IPS DF 6.9 (cell line): ENCODE data around the gene FBXO2.

Source experiments
- DNase-seq: peaks from one replicate; pipeline ENCODE4 v3.0.0-alpha.2; 2013; ENCODE audit warnings: low read depth, low spot score
- H3K27ac ChIP-seq: one replicate; pipeline ENCODE4 v1.5.1; 2013; ENCODE audit warnings: low read length, control low read depth
- H3K27me3 ChIP-seq: 2 replicates; pipeline ENCODE4 v1.6.1; 2013; ENCODE audit warnings: mild to moderate bottlenecking, low read length; ENCODE audit not compliant: control insufficient read depth, insufficient read depth
- H3K36me3 ChIP-seq: 2 replicates; pipeline ENCODE4 v1.6.1; 2013; ENCODE audit warnings: low read length; ENCODE audit not compliant: control insufficient read depth, insufficient read depth
- H3K4me1 ChIP-seq: 2 replicates; pipeline ENCODE4 v1.6.1; 2013; ENCODE audit warnings: low read length; ENCODE audit not compliant: control insufficient read depth, insufficient read depth
- H3K4me3 ChIP-seq: 2 replicates; pipeline ENCODE4 v1.5.1; 2013; ENCODE audit warnings: mild to moderate bottlenecking, low read length
- H3K9me3 ChIP-seq: 2 replicates; pipeline ENCODE4 v1.6.1; 2013; ENCODE audit warnings: low read length, inconsistent platforms; ENCODE audit not compliant: control insufficient read depth, insufficient read depth
- WGBS: extraction: QIAGEN DNeasy Blood & Tissue Kit; methylation state at CpG from one replicate; pipeline ENCODE4 v1.1.7; 2013; ENCODE audit warnings: mixed read lengths, missing lambda C conversion rate; ENCODE audit not compliant: insufficient read length, insufficient coverage; 5-methylcytosine and 5-hydroxymethylcytosine counted together

The FBXO2 gene

DNA sequence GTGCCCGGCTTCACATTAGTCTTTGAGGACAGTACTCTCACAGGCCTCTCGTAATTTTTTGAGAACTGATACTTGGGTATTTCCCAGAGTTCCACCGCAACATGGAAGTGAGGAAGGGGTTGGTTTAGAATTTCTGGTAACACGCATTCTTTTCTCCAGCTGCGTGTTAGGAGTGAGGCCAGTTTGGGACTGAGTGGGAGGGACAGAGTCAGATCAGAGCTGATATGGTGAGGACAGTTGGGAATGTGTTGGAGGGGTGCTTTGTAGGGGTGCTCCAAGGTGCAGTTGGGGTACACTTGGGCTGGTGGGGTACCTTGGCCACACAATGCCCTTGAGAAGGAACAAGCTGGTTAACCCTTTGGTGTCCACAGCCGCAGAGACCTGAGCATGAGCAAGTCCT is 16.5 kb upstream of the FBXO2 start:
- no peaks in the 10 kb centered on the region for H3K9me3 ChIP-seq
- H3K4me1 ChIP-seq, result no peaks in the 10 kb centered on the region; the same call in 1 of the 2 replicates
- H3K27me3 ChIP-seq, result no peaks in the 10 kb centered on the region
- peaks cover 43% of the 10 kb centered on the region for H3K36me3 ChIP-seq
- no peak for DNase-seq
- H3K4me3 ChIP-seq, result no peak overlapping the region
- WGBS, result no CpG with 5 or more reads among the region's 6 CpGs
- no peak overlapping the region for H3K27ac ChIP-seq

DNA sequence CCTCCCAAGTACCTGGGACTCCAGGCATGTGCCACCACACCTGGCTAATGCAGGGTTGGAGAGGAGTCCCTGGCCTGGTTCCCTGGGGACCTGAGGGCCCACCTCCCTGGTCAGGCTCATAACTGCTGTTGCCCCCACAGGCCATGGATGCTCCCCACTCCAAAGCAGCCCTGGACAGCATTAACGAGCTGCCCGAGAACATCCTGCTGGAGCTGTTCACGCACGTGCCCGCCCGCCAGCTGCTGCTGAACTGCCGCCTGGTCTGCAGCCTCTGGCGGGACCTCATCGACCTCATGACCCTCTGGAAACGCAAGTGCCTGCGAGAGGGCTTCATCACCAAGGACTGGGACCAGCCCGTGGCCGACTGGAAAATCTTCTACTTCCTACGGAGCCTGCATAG is 14.3 kb upstream of the FBXO2 start:
- H3K9me3 ChIP-seq, result no peaks in the 10 kb centered on the region
- no peaks in the 10 kb centered on the region for H3K27me3 ChIP-seq
- no CpG with 5 or more reads among the region's 14 CpGs for WGBS
- no peak overlapping the region for H3K27ac ChIP-seq
- no peaks in the 10 kb centered on the region; the same call in 1 of the 2 replicates for H3K4me1 ChIP-seq
- H3K36me3 ChIP-seq, result peaks cover 24% of the 10 kb centered on the region
- H3K4me3 ChIP-seq, result no peak overlapping the region; the same call in 1 of the 2 replicates
- DNase-seq, result no peak

DNA sequence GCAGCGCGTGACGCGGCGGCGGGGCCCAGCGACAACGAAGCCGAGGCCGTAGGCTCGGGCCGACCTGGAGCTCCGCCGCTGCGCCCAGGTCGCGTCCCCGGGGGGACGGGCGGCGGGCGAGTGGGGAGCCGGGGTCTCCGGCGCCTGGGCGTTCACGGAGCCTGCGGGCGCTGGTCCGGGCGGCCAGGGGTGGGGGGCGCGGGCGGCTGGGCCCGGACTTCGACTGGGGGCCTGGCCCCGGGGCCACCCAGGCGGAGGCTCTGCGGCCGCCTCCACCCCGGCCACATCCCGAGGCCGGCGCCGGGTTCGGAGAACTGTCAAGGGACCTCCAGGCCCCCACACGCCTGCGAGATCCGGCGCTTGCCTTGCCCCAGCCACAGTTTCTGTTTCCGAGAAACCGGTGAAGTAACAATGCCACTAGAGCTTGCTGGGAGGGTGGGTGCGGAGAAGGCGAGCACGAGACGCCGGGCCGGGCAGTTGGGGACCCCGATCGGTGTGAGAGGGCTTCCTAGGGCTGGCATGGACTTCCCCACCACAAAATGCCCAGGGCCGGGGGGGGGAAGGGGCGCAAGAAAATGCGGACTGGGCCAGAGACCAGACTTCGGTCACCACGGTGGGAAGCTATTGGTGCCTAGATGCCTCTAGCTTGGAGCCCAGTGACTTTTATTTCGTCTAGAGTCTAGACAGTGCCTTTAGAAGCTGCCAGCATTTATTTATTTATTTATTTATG is 10.3 kb upstream of the FBXO2 start:
- Histone ChIP-seq H3K4me3 (peak overlapping the region; percentile 1; the same call in 1 of the 2 replicates), H3K27me3 (no peaks in the 10 kb centered on the region), H3K27ac (no peak overlapping the region), H3K36me3 (0 out of 2 replicates have a peak, but pooled peaks cover 3% of the 10 kb centered on the region), H3K4me1 (no peaks in the 10 kb centered on the region), H3K9me3 (no peaks in the 10 kb centered on the region)
- no peak for DNase-seq
- WGBS, result no CpG with 5 or more reads among the region's 66 CpGs

DNA sequence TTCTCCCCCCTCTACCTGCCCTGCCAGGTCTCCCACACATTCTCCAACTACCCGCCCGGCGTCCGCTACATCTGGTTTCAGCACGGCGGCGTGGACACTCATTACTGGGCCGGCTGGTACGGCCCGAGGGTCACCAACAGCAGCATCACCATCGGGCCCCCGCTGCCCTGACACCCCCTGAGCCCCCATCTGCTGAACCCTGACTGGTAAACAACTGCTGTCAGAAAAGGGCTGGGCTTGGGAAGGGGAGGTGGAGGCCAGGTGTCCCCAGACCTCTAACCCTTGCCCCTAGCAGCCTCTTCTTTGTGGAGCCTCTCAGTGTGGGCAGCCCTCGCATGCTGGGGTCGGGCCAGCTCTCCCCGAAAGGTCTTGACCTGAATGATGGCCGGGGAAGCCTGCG is 6.9 kb upstream of the FBXO2 start:
- Histone ChIP-seq H3K4me1 (no peaks in the 10 kb centered on the region), H3K4me3 (no peak overlapping the region), H3K9me3 (no peaks in the 10 kb centered on the region), H3K36me3 (peaks cover 7% of the 10 kb centered on the region; the same call in 1 of the 2 replicates), H3K27me3 (no peaks in the 10 kb centered on the region), H3K27ac (no peak overlapping the region)
- WGBS, result no CpG with 5 or more reads among the region's 17 CpGs
- no peak for DNase-seq

DNA sequence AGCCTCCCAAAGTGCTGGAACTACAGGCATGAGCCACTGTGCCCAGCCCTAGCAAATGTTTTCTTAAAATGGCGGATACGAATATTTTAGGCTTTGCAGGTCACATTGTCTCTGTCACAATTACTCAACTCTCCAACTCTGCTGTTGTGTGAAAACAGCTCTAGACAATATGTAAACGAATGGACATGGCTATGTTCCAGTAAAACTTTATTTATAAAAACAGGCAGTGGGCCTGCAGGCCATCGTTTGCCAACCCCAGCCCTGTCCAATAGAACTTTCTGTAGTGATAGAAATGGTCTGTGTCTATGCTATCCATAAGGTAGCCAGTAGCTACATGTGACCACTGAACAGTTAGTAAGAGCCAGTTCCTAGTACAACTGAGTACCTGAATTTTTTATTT is 5.5 kb upstream of the FBXO2 start:
- WGBS, result no CpG with 5 or more reads among the region's 4 CpGs
- Histone ChIP-seq H3K9me3 (no peaks in the 10 kb centered on the region), H3K27ac (no peak overlapping the region), H3K4me1 (0 out of 2 replicates have a peak, but pooled peaks cover 2% of the 10 kb centered on the region), H3K27me3 (no peaks in the 10 kb centered on the region), H3K4me3 (no peak overlapping the region), H3K36me3 (peaks cover 7% of the 10 kb centered on the region; the same call in 1 of the 2 replicates)
- DNase-seq, result no peak

DNA sequence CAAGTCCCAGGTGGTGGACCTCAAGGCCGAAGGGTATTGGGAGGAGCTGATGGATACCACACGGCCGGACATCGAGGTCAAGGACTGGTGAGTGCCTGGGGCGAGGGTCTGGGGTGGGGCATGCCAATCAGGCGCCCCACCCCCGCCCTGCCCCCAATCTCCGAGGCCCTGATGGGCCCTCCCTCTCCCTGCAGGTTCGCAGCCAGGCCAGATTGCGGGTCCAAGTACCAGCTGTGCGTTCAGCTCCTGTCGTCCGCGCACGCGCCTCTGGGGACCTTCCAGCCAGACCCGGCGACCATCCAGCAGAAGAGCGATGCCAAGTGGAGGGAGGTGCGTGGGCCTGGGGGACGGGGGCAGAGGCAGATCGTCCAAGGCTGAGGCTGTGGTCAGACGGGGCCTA is 4.3 kb upstream of the FBXO2 start:
- Histone ChIP-seq H3K27ac (no peak overlapping the region), H3K4me3 (no peak overlapping the region), H3K4me1 (peaks cover 3% of the 10 kb centered on the region; the same call in 1 of the 2 replicates), H3K27me3 (no peaks in the 10 kb centered on the region), H3K36me3 (peaks cover 7% of the 10 kb centered on the region; the same call in 1 of the 2 replicates), H3K9me3 (no peaks in the 10 kb centered on the region)
- no peak for DNase-seq
- no CpG with 5 or more reads among the region's 23 CpGs for WGBS

DNA sequence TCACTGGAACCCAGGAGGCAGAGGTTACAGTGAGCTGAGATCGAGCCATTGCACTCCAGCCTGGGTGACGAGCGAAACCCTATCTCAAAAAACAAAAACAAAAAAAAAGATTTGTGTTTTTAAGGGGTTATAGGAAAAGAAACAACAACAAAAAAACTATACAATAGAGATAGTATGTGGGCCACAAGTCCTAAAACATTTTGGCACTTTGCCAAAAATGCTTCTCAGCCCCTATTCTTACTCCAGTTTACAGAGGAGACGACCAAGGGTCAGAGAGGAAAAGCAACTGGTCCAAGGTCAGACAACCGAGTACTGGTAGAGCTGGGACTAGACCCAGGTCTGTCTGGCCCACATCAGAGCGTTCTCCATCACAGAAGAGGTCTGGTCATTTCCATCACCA is 3.4 kb upstream of the FBXO2 start:
- Histone ChIP-seq H3K4me3 (no peak overlapping the region), H3K27me3 (no peaks in the 10 kb centered on the region), H3K4me1 (peaks cover 5% of the 10 kb centered on the region; the same call in 1 of the 2 replicates), H3K36me3 (peaks cover 7% of the 10 kb centered on the region; the same call in 1 of the 2 replicates), H3K9me3 (no peaks in the 10 kb centered on the region), H3K27ac (no peak overlapping the region)
- no CpG with 5 or more reads among the region's 6 CpGs for WGBS
- DNase-seq, result no peak

DNA sequence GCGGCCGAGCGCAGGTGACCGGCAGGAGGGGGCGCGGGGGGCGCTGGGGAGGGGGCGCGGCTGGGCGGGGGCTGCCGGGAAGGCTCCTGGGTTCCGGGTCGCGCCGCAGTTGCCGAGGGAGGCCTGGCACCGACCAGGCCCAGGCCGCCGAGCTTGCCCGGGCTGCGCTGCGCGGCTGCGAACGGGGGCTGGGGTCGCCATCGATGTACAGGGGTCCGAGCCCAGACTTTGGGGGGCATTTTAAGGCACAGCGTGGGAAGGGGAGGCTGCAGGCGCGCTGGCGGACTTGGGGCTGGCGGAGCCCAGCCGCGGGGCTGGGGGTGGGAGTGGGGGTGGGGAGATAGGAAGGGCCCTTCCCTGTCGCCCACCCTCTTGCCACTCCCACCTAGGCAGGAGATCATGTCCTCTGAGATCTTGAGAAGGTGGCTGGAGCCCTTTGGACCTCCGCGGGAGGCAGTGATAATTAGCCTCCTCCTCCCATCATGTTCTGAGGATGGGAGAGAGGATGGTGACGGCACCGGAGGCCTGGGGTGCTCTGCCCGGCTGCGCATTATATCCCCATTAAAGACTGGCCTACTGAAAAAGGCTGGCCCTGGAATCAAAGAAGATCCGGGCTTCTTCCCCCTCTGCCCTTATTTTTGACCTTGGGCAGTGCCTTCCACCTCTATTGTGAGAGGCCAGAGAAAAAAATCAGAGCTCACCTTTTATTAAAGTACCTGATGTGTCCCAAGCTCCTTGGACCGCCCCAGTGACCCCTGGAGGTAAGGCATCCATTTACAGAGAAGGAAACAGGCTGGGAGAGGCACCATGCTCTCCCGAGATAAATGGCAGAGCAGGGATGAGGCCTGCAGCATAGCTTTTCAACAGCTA is 945 bp upstream of the FBXO2 start:
- no peaks in the 10 kb centered on the region for H3K9me3 ChIP-seq
- peaks cover 7% of the 10 kb centered on the region; the same call in 1 of the 2 replicates for H3K36me3 ChIP-seq
- WGBS, result no CpG with 5 or more reads among the region's 45 CpGs
- no peaks in the 10 kb centered on the region for H3K27me3 ChIP-seq
- peaks cover 8% of the 10 kb centered on the region; the same call in 1 of the 2 replicates for H3K4me1 ChIP-seq
- DNase-seq, result no peak
- H3K4me3 ChIP-seq, result peak overlapping the region; percentile 71
- H3K27ac ChIP-seq, result no peak overlapping the region

DNA sequence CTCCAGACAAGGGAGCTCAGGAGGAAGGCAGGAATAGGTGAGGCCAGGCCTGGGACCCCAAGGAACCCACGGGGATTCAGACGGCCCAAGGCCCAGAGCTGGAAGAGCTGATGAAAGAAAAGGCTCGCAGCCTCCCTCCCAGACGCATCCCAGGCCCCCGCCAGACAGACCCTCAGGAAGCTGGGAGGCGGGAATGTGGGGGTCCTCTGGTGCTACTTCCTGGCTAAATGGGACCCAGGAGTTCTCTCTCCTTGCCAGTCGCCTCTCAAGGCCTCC is 430 bp downstream of the FBXO2 start:
- Histone ChIP-seq H3K4me3 (peak overlapping the region; percentile 71), H3K9me3 (no peaks in the 10 kb centered on the region), H3K4me1 (peaks cover 9% of the 10 kb centered on the region; the same call in 1 of the 2 replicates), H3K27me3 (no peaks in the 10 kb centered on the region), H3K36me3 (peaks cover 7% of the 10 kb centered on the region; the same call in 1 of the 2 replicates), H3K27ac (no peak overlapping the region)
- no peak for DNase-seq
- WGBS, result no CpG with 5 or more reads among the region's 7 CpGs

DNA sequence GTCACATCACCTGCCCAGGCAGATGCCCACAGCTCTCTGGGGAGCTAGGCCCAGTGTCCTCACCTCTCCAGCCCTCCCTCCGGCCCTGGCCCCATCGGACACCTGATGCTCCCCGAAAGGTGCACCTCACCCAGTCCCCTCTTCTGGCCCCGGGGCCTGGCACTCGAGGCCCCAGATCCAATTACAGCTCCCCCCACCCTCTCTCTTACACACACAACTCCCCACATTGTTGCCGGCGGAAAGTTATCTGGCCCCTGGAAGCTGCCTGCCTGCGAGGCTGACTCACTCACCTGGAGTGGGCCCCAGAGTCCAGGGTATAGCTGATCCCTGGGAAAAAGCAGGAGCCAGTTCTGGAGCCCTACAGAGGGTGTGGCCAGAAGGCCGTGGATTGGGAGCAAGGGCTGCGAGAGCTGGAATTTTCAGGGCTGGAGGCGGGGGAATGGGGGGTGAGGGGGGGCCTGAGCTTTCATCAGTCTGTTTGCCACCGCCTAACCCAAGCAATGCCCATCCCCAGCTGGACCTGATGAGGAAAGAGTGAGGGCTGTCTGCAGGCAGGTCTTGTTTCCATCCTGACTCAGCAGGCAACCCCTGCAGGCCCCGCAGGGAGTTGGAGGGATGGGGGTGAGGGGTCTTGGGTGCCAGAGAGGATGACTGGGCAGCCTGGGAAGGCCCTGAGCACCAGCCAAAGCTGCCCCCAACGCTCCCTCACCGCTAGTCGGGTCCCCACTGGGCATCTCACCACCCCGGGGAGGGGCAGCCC is 948 bp downstream of the FBXO2 start:
- Histone ChIP-seq H3K9me3 (no peaks in the 10 kb centered on the region), H3K4me1 (peaks cover 9% of the 10 kb centered on the region; the same call in 1 of the 2 replicates), H3K27ac (no peak overlapping the region), H3K4me3 (peak overlapping the region; percentile 71; the same call in 1 of the 2 replicates), H3K36me3 (0 out of 2 replicates have a peak, but pooled peaks cover 5% of the 10 kb centered on the region), H3K27me3 (no peaks in the 10 kb centered on the region)
- no peak for DNase-seq
- WGBS, result no CpG with 5 or more reads among the region's 17 CpGs
